ENCODE measurements around the gene C9orf43. TPM values are rescaled to one million over a fixed set of nuclear protein-coding genes. Genes with fewer than 3 reads are reported as not detected.
A peak's percentile ranks its signal among the peaks of the same experiment; 100 is the strongest.
"Not testable (repeated sequence)": the region's sequence is repeated elsewhere in the genome, so short reads cannot be mapped to it uniquely, and the experiment has no call there.

C9orf43 gene
- total and polyA plus RNA-seq, 12 donors: 0.65 to 5.1 (median 1.8) TPM

GRCh38 chr9:113403646-113404045 lies 6.9 kb upstream of the C9orf43 start:
- peaks cover 6 to 29% of the 10 kb centered on the region in 2 donors for H3K4me1 ChIP-seq (replicated peaks in 1 of 2)
- TF ChIP-seq POLR2A (IDR thresholded peaks at IDR 0.05): no peak
- no peaks in the 10 kb centered on the region for H3K9me3 ChIP-seq (replicated peaks in 1 of 3)
- H3K4me3 ChIP-seq: no peak overlapping the region
- H3K27me3 ChIP-seq: no peaks in the 10 kb centered on the region
- intact Hi-C loops (cut with DNase I): loop anchor here in 1 of 2 donors (10.0 kb wide), 1 partner anchor 99 kb away; the partner anchor contains the start of gene RNF183
- peaks cover 0 to 15% of the 10 kb centered on the region in 2 donors for H3K36me3 ChIP-seq (replicated peaks in 1 of 2)
- H3K27ac ChIP-seq: no peak overlapping the region
- no peak for DNase-seq
- WGBS, 4 donors: 41 to 57% (median 48%) methylated on average over 2 of the region's 2 CpGs

- H3K4me3 ChIP-seq; H3K9me3 ChIP-seq (replicated peaks in 1 of 3); H3K27me3 ChIP-seq; DNase-seq: not testable (repeated sequence)
- WGBS, 4 donors: 81 to 92% (median 84%) methylated on average over 9 of the region's 9 CpGs
- H3K4me1 ChIP-seq (replicated peaks in 1 of 2): peaks cover 0 to 22% of the 10 kb centered on the region in 2 donors
- intact Hi-C loops (cut with DNase I): loop anchor here (5.0 to 10.0 kb wide), 2 partner anchors 94 to 102 kb away; partner anchors contain the start of gene RNF183 (in 1 of the 2)
- peak overlapping the region in 2 of 5 donors; percentile 25 to 40 for H3K27ac ChIP-seq
- H3K36me3 ChIP-seq (replicated peaks in 1 of 2): peaks cover 0 to 20% of the 10 kb centered on the region in 2 donors
Observed at GRCh38 chr9:113406353-113406752, 4.2 kb upstream of the C9orf43 start.

GRCh38 chr9:113406873-113407511 lies 3.6 kb upstream of the C9orf43 start:
- H3K27ac ChIP-seq: peak overlapping the region in 2 of 5 donors; percentile 25 to 40
- peaks cover 0 to 22% of the 10 kb centered on the region in 2 donors for H3K4me1 ChIP-seq (replicated peaks in 1 of 2)
- not testable (repeated sequence) for H3K27me3 ChIP-seq; H3K9me3 ChIP-seq (replicated peaks in 1 of 3); H3K4me3 ChIP-seq
- 24 to 29% (median 26%) methylated on average over 7 of the region's 7 CpGs for WGBS, 4 donors
- peak; percentile 72 to 94 (median 85) for DNase-seq
- peaks cover 0 to 20% of the 10 kb centered on the region in 2 donors for H3K36me3 ChIP-seq (replicated peaks in 1 of 2)
- intact Hi-C loops (cut with DNase I): loop anchor here (5.0 to 10.0 kb wide), 2 partner anchors 95 to 102 kb away; partner anchors contain the start of gene RNF183 (in 1 of the 2)
- peak; percentile 58 to 96 (median 90) for TF ChIP-seq CTCF (IDR thresholded peaks at IDR 0.05)

- Histone ChIP-seq H3K4me3 (peak overlapping the region; percentile 20 to 96 (median 68)), H3K27me3 (no peaks in the 10 kb centered on the region), H3K36me3 (replicated peaks in 1 of 2) (peaks cover 0 to 20% of the 10 kb centered on the region in 2 donors), H3K27ac (peak overlapping the region in 4 of 5 donors; percentile 92 to 97 (median 96)), H3K9me3 (replicated peaks in 1 of 3) (no peaks in the 10 kb centered on the region), H3K4me1 (replicated peaks in 1 of 2) (peaks cover 0 to 22% of the 10 kb centered on the region in 2 donors)
- intact Hi-C loops (cut with DNase I): loop anchor here (5.0 to 10.0 kb wide), 2 partner anchors 97 to 105 kb away; partner anchors contain the start of gene RNF183 (in 1 of the 2)
- WGBS, 4 donors: 28 to 42% (median 35%) methylated on average over 10 of the region's 10 CpGs
- no peak for TF ChIP-seq CTCF (IDR thresholded peaks at IDR 0.05)
- no peak for TF ChIP-seq POLR2A (IDR thresholded peaks at IDR 0.05)
- DNase-seq: no peak
Observed at GRCh38 chr9:113409481-113409880, 1.1 kb upstream of the C9orf43 start.

- H3K4me3 ChIP-seq: peak overlapping the region; percentile 20 to 96 (median 68)
- WGBS, 4 donors: 0 to 1% (median 0%) methylated on average over 11 to 20 of the region's 20 CpGs
- intact Hi-C loops (cut with DNase I): loop anchor here (5.0 to 10.0 kb wide), 2 partner anchors 98 to 105 kb away; partner anchors contain the start of gene RNF183 (in 1 of the 2)
Observed at GRCh38 chr9:113409883-113410206, 702 bp upstream of the C9orf43 start.

More at GRCh38 chr9:113409883-113410206, 702 bp upstream of the C9orf43 start:
- no peaks in the 10 kb centered on the region for H3K9me3 ChIP-seq (replicated peaks in 1 of 3)
- H3K4me1 ChIP-seq (replicated peaks in 1 of 2): peaks cover 0 to 22% of the 10 kb centered on the region in 2 donors
- H3K27ac ChIP-seq: peak overlapping the region; percentile 69 to 97 (median 94)
- H3K36me3 ChIP-seq (replicated peaks in 1 of 2): peaks cover 0 to 20% of the 10 kb centered on the region in 2 donors
- TF ChIP-seq POLR2A (IDR thresholded peaks at IDR 0.05) (no peak), CTCF (IDR thresholded peaks at IDR 0.05) (no peak)
- no peak for DNase-seq
- H3K27me3 ChIP-seq: no peaks in the 10 kb centered on the region
